GM12878 (cell line): ENCODE results near the gene BRINP3. TPM values are rescaled to one million over a fixed set of nuclear protein-coding genes. Genes with fewer than 3 reads are reported as not detected.

ENCODE experiments used
- ATAC-seq: fragments of 200-7000 bp; cut with Tn5 transposase; 3 replicates; pipeline ENCODE4 v1.9.1; 2020; ENCODE audit warnings: mild to moderate bottlenecking, moderate library complexity
- BruUV-seq: library from RNA; stranded (reverse); fragments of 400-500 nt; replicated peaks from 2 replicates; lab custom pipeline; 2021; lab: Mats Ljungman, UMichigan
- CTCF ChIA-PET: fragments of 300-600 bp; sonication (Branson Sonifier 250); formaldehyde crosslinking; extraction: SDS; loops from one replicate; lab custom pipeline; 2021; ENCODE audit warnings: inconsistent platforms; lab: Yijun Ruan, JAX
- POLR2A ChIA-PET: fragments of 350-600 bp; formaldehyde crosslinking; extraction: SDS; loops from one replicate; lab custom pipeline; 2021; ENCODE audit warnings: inconsistent platforms; lab: Charles Lee
- RAD21 ChIA-PET: fragments of 300-600 bp; sonication (Branson Sonifier 250); formaldehyde crosslinking; loops from one replicate; lab custom pipeline; 2023; ENCODE audit warnings: antibody characterized with exemption; ENCODE audit not compliant: unreplicated experiment; lab: Charles Lee
- SMC1A ChIA-PET: fragments of 300-600 bp; sonication (Branson Sonifier 250); formaldehyde crosslinking; loops from one replicate; lab custom pipeline; 2023; ENCODE audit not compliant: unreplicated experiment, uncharacterized antibody; lab: Charles Lee
- DNase-seq: peaks from one replicate; pipeline ENCODE4 v3.0.0-alpha.2; 2011; ENCODE audit warnings: low read depth, low spot score
- FAIRE-seq: peaks from 3 replicates; lab custom pipeline; 2011; peaks lifted over from hg19 to GRCh38; lab: Jason Lieb, UNC
- H2AFZ ChIP-seq: 2 replicates; pipeline ENCODE4 v1.6.0; 2011; ENCODE audit warnings: low read depth, low read length, control low read depth; ENCODE audit not compliant: control insufficient read depth
- H3K27ac ChIP-seq: 2 replicates; pipeline ENCODE4 v1.5.1; 2011; ENCODE audit warnings: control low read depth; ENCODE audit not compliant: control insufficient read depth, insufficient read depth
- H3K27me3 ChIP-seq, 2 experiments: replicated peaks in 1 of 2; 2 replicates each; pipeline versions ENCODE4 v1.6.0 to v1.6.1; 2011; ENCODE audit warnings: low read length in 1 of 2; ENCODE audit not compliant: control insufficient read depth in 2 of 2, insufficient read depth in 2 of 2
- H3K36me3 ChIP-seq, 2 experiments: 2 replicates each; pipeline ENCODE4 v1.5.1; 2011; ENCODE audit warnings: low read length in 1 of 2; ENCODE audit not compliant: control insufficient read depth in 2 of 2, insufficient read depth in 2 of 2
- H3K4me1 ChIP-seq: 2 replicates; pipeline ENCODE4 v1.6.1; 2011; ENCODE audit warnings: mild to moderate bottlenecking, low read length, moderate library complexity, mixed read lengths; ENCODE audit not compliant: control insufficient read depth, insufficient read depth
- H3K4me2 ChIP-seq: 2 replicates; pipeline ENCODE4 v1.6.0; 2011; ENCODE audit warnings: control low read depth; ENCODE audit not compliant: control insufficient read depth, insufficient read depth
- H3K4me3 ChIP-seq: fragments of 200-600 bp; sonication (generic); 2 replicates; pipeline ENCODE4 v1.5.1; 2016
- H3K79me2 ChIP-seq: 2 replicates; pipeline ENCODE4 v1.6.0; 2011; ENCODE audit warnings: low read length; ENCODE audit not compliant: control insufficient read depth, insufficient read depth
- H3K9ac ChIP-seq: 2 replicates; pipeline ENCODE4 v1.8.0; 2011; ENCODE audit warnings: low read length, control low read depth, mixed read lengths; ENCODE audit not compliant: control insufficient read depth, insufficient read depth
- H3K9me3 ChIP-seq: replicated peaks from 3 replicates; pipeline ENCODE4 v1.5.1; 2011; ENCODE audit warnings: mild to moderate bottlenecking, low read length; ENCODE audit not compliant: control insufficient read depth, insufficient read depth
- H4K20me1 ChIP-seq: 2 replicates; pipeline ENCODE4 v1.6.0; 2011; ENCODE audit not compliant: control insufficient read depth, insufficient read depth
- NFYA ChIP-seq: IDR thresholded peaks from 2 replicates; pipeline ENCODE4 v1.6.1; 2011; ENCODE audit warnings: low read depth, mild to moderate bottlenecking, low read length, improper control_type of control experiment, borderline replicate concordance
- PRDM15 ChIP-seq: fragments of 450-650 bp; formaldehyde crosslinking; IDR thresholded peaks from 2 replicates; pipeline ENCODE4 v1.4.0; 2020; ENCODE audit warnings: mild to moderate bottlenecking, moderate library complexity
- ZNF274 ChIP-seq: IDR thresholded peaks from one replicate; pipeline ENCODE4 v1.8.0; 2011; ENCODE audit not compliant: insufficient read length, insufficient read depth
- WGBS: methylation state at CpG from one replicate; pipeline ENCODE4 v1.1.6; 2016; ENCODE audit warnings: low lambda C conversion rate; ENCODE audit not compliant: insufficient replicate concordance, insufficient coverage; ENCODE audit errors: missing lambda C conversion rate; 5-methylcytosine and 5-hydroxymethylcytosine counted together
- in situ Hi-C: fragments of 300-500 bp; cut with MboI; formaldehyde crosslinking; loops from 9 replicates; pipeline ENCODE4 v1.14.3; 2018; ENCODE audit warnings: mixed read lengths
- intact Hi-C: fragments of 100-400 bp; cut with micrococcal nuclease; formaldehyde crosslinking; loops from one replicate; pipeline ENCODE4 v1.14.2; 2022; ENCODE audit not compliant: unreplicated experiment
- polyA plus RNA-seq, 11 experiments: library from polyadenylated mRNA; depleted of rRNA in 4 of 11; unstranded in 6 of 11; stranded (reverse) in 5 of 11; fragments of >200 nt; fragmentation: Nextera tagmentation in 4 of 11; fragmentation: Illumina TruSeq in 1 of 11; extraction: Ambion mirVana in 4 of 11; extraction: Trizol in 1 of 11; gene quantifications; 1 replicate in 1 of 11; 2 replicates in 10 of 11; pipeline versions ENCODE4 v1.2.1 to v1.2.3, GENCODE V29; 2011 to 2016; ENCODE audit warnings: inconsistent platforms in 2 of 11, missing spikeins in 2 of 11, low read depth in 1 of 11
- total RNA-seq, 4 experiments: library from RNA; depleted of rRNA in 3 of 4; stranded (reverse); fragments of >200 nt in 3 of 4; fragmentation: Illumina TruSeq in 1 of 4; extraction: Trizol in 1 of 4; gene quantifications; 2 replicates each; pipeline versions ENCODE4 v1.2.1 to v1.2.3, GENCODE V29; 2013 to 2021

BRINP3 gene
- total and polyA plus RNA-seq, 10 of the 15 experiments (the other 5 are each of a cell fraction or from before 2014, with no cell fraction given) = under 0.01 TPM; not detected in 9

DNA sequence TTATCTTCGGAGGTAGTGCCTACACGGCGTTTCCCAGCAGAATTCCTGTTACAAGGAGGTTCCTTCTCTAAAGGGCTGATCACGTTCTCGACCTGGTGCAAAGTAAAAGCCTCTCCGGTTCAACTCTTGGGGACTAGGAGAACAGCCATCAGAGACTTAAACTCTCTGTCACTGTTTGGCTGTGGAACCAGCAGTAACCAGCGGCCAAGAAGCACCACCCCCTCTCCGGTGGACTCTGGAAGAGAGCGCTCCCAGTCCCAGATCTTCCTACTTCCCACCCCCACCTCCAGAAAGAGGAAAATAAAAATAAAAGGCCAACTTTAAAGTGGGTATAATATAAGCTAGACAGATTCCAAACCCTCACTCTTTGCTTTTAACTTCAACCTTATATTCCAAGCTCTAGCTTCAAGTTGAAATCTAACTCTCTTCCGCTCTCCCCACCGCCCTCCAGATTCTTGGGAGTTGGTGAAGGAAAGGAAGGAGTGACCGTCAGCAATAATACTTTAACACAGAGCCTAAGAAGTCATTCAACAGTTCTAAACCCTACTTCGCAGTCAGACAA, 2.9 kb downstream of the BRINP3 start (continued):
- TF ChIP-seq PRDM15 (CRISPR knock-in tag) = no peak
- no peak for TF ChIP-seq NFYA
- TF ChIP-seq, all 136 proteins: peak for 0

GRCh38 chr1:190474010-190474409, 3.7 kb downstream of the BRINP3 start:
- H3K4me1 ChIP-seq = no peaks in the 10 kb centered on the region
- H3K9ac ChIP-seq = no peak overlapping the region
- no peak overlapping the region for H3K27ac ChIP-seq
- no peak overlapping the region for H3K4me2 ChIP-seq
- H2AFZ ChIP-seq = no peak overlapping the region
- TF ChIP-seq ZNF274 = no peak
- RAD21 ChIA-PET = no interaction called here
- H4K20me1 ChIP-seq = no peaks in the 10 kb centered on the region
- H3K4me3 ChIP-seq = no peak overlapping the region
- DNase-seq (no peak), FAIRE-seq (no peak), ATAC-seq (no peak)
- POLR2A ChIA-PET = interaction anchor here (0.7 kb wide), 1 partner anchor 918 kb away, joined by 3 read pairs; no protein-coding TSS in a partner anchor
- in situ Hi-C loops (no loop called here), intact Hi-C loops (no loop called here)
- no peaks in the 10 kb centered on the region for H3K79me2 ChIP-seq
- BruUV-seq = no TSS peak
- SMC1A ChIA-PET = no interaction called here
- CTCF ChIA-PET = interaction anchor here (0.6 kb wide), 1 partner anchor 30 kb away, joined by 3 read pairs; no protein-coding TSS in a partner anchor
- peaks cover 2 to 8% of the 10 kb centered on the region in 2 experiments for H3K27me3 ChIP-seq
- WGBS = 7% methylated on average over 2 of the region's 2 CpGs
- H3K9me3 ChIP-seq = no peaks in the 10 kb centered on the region
- H3K36me3 ChIP-seq = no peaks in the 10 kb centered on the region
